NCI-H748 (cell line): Measurements from ENCODE around the gene MNT.

Experiments used
- DNase-seq: peaks from one replicate; lab custom pipeline; 2025; ENCODE audit not compliant: unreplicated experiment; lab: John Stamatoyannopoulos, UW

Gene MNT

GRCh38 chr17:2383628-2384167, 17.2 kb downstream of the MNT start:
- no peak for DNase-seq

DNA sequence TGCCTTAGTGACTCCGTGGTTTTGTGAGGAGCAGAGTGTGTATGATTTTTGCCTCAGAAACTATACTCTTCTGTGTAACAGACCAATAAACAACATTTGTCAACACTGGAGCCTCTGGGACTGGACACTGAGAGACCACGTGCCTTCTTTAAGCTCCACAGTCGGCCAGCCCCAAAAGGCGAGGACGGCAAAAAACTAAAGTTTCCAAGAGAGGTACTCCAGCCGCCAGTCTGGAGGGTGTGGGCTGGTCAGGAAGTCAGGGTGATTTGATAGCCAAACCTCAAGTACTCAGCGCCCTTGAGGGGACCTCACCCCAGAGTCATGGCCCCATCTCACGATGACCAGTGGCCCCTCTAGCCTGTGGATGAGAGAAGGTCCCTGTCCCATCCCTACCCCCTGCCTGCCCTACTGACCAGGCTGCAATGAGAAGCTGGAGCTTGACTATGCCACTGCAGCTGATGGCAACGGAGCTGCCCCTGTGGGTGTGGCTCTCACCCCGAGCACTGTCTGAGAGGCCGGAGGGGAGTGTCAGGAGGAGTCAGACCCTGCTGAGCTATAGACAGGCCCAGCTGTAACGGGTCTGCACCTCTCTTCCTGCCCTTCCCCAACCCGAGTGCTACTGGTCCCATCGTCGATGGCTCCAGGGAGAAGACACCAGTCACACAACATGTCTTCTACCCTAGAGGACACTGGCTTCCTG, 19.8 kb downstream of the MNT start:
- DNase-seq, result no peak

DNA sequence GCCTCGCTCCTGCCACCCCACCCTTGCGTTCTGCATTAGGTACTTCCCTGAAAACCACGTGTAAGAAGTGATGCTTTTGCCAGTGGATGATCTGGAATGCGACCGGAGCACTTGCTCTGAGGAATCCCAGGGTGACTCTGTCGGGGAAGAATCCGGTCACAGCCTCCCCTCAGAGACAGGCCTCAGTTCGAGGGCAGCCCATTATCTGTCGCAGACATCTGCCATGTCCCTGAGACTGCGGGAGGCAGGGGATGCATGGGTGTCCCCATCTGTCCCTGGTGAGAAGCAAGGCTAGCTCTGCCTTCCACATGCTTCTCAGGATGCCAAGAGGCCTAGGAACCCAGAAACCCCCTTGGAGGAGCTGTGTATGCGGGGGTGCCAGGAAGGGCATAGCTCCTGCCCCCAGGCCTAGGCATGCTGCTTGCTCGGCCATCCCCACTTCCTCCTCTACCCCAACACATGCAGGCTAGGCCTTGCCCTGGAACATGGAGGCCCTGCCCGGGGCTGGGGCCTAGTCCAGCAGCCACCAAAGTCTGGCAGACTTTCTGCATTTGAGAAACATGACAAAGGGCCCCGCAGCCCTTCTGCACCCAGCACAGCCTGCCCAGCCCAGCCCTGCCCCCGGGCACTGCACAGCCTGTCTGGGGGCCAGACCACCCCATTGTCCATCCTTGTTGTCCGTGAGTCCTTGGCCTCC, 20.5 kb downstream of the MNT start:
- no peak for DNase-seq

- DNase-seq, result no peak
Measured at GRCh38 chr17:2379489-2380225, 21.2 kb downstream of the MNT start.

DNA sequence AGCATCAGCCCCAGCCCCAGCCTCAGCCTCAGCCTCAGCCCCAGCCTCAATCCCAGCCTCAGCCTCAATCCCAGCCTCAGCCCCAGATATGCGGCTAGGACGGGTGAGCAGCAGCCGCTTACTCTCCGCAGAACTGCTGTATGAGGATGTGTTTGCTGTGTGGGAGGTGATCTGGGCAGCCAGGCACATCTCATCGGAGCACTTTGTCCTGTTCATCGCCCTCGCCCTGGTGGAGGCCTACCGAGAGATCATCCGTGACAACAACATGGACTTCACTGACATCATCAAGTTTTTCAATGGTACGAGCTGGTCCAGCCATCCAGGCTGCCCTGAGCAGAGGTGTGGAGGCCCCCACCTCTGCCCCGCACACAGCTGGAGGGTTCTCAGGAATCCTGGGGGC, 22.0 kb downstream of the MNT start:
- DNase-seq, result no peak

GRCh38 chr17:2377659-2378058, 23.2 kb downstream of the MNT start:
- DNase-seq, result no peak

DNA sequence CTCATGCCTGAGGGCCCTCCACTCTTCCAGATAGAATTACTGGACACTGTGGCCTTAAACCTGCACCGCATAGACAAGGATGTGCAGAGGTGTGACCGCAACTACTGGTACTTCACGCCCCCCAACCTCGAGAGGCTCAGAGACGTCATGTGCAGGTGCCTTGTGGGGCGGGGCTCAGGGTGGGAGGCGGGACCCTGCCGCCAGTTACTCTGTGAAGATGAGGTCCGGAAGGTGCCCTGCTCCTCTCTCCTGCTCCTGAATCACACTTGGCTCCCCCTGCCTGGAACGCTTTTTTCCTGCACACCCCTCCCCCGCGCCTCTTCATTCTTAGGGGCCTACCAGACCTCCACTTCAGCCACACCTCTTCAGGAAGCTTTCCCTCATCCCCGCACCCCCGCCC, 24.8 kb downstream of the MNT start:
- no peak for DNase-seq

DNA sequence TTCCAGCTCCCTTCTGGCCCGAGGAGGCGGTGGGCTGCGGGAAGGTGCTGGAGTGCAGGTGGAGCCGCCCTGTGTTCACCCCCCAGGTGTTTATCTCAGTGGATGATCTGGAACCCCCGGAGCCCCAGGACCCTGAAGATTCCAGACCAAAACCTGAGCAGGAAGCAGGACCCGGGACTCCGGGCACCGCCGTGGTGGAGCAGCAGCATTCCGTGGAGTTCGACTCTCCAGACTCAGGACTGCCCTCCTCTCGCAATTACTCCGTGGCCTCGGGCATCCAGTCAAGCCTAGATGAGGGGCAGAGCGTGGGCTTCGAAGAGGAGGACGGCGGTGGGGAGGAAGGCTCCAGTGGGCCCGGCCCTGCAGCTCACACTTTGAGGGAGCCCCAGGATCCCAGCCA, 25.5 kb downstream of the MNT start:
- DNase-seq, result no peak

DNA sequence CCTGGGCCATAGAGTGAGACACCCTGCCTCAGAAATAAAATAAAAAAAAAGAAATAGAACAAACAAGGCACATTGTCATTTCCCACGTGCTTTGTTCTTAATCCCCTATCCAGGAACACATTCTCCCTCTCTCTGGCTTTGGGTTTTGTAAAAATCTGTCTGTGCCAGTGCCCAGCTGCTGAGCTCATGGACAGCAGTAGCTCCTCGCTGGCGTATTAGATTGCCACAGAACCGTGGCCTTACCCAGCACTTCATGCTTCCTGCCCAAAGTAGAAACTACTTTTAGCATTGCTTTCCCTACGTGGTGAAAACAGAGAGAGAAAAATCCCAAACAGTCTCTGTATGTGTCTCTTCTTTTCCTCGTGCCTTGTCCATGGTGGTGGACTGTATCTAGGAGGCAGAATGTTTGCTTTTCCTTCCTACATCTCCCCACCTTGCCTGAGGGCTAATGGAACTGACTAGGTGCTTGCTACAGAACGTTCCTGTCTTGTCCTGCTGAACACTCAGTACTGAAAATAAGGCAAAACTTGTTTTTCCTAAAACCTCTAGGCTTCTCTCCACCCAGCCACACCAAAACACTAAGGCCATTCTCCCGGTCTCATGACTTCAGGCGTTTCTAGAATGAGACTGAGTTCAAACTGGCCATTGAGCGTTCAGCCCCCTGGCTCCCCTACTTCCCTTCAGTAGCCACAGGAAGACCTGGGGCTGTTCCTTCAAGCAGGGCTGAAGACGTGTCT, 26.1 kb downstream of the MNT start:
- DNase-seq, result no peak

DNA sequence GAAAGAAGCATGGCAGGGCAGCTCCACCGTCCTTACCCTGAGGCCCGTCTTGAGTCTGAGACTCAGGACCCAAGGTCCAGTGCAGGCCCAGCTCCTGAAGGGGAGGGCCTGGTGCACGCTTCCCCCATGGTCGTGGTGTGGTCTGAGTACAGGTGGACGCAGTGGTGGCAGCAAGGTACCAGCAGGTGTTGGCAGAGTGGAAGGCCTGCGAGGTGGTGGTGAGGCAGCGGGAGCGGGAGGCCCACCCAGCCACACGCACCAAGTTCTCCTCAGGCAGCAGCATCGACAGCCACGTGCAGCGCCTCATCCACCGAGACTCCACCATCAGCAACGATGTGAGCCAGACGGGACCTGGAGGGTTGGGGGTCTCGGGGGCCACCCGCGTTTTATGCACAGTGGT, 27.7 kb downstream of the MNT start:
- no peak for DNase-seq

GRCh38 chr17:2372681-2373080, 28.2 kb downstream of the MNT start:
- no peak for DNase-seq

GRCh38 chr17:2372180-2372579, 28.7 kb downstream of the MNT start:
- no peak for DNase-seq

DNA sequence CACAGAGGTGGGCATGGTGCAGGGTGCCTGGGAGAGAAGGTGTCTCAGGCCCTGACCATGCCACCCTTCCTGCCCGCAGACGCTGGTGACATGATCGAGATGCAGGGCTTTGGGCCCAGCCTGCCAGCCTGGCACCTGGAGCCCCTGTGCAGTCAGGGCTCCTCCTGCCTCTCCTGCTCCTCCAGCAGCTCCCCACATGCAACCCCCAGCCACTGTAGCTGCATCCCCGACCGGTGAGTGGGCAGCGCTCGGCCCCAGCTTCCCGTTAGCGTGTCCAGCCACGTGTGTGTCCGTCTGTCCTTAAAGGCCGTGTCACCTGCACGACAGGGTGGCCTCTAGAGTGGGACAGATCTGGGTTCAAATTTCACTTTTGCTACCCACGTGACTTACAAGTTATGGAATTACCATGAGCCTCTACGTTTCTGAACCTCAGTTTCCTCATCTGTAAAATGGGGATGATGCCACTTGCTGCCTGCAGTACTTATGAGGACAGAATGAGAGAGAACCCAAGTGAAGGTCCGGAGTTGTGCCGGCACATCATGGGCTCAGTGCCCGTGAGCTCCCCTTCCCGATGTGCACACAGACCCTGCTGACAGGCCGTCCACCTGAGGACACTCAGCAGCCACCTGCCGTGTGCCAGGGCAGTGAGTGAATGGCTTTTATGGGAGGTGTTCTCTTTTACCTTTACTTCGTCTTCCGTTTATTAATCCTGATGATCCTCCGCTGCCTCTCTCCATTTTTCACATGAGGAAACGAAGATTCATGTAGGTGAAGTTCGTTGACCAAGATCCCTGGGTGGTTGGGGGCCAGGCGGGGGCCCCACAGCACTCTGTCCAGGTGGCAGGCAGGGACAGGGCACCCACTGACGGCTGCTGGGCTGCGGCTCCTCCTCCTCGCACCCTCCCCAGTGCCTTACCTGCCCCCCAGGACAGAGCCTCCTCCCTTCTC, 29.4 kb downstream of the MNT start:
- no peak for DNase-seq

- no peak for DNase-seq
Measured at GRCh38 chr17:2370211-2370589, 30.7 kb downstream of the MNT start.

GRCh38 chr17:2369551-2370210, 31.2 kb downstream of the MNT start:
- no peak for DNase-seq

DNA sequence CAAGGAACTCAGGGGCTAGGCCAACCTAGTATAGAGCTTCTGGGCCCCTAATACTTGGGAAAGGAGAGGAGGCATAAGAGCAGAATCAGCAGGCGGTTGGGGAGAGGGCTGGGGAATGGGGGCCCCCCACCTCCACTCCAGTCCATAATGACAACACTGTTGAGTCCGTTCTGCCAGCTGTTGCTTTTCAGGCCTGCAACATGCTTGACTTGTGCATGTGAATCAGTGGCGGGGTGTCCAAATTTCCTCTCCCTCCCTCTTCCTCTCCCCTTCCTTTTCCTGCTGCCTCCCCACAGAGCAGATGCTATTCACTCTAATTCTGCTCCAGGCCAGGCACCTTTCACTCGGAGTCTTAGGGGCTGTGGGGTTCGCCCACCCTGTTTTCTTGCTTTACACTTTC, 31.8 kb downstream of the MNT start:
- no peak for DNase-seq

DNA sequence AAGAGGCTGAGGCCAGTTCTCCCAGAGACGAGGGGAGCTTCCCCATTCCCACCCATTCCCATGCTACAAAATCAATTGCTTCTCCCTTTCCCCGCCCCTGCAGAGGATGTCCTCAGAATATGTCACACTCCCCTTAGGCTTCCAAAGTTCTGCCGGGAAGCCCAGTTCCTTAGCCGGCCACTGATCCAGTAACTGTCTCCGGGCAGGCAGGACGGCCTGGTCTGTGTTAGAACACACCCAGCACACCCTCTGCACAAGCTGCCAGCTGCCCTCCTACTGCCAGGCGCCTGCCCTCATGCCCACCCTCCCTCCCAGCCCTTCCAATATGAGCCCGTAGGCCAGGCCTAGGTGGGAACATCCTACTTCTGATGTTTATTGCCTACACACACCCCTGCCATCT, 32.5 kb downstream of the MNT start:
- no peak for DNase-seq

DNA sequence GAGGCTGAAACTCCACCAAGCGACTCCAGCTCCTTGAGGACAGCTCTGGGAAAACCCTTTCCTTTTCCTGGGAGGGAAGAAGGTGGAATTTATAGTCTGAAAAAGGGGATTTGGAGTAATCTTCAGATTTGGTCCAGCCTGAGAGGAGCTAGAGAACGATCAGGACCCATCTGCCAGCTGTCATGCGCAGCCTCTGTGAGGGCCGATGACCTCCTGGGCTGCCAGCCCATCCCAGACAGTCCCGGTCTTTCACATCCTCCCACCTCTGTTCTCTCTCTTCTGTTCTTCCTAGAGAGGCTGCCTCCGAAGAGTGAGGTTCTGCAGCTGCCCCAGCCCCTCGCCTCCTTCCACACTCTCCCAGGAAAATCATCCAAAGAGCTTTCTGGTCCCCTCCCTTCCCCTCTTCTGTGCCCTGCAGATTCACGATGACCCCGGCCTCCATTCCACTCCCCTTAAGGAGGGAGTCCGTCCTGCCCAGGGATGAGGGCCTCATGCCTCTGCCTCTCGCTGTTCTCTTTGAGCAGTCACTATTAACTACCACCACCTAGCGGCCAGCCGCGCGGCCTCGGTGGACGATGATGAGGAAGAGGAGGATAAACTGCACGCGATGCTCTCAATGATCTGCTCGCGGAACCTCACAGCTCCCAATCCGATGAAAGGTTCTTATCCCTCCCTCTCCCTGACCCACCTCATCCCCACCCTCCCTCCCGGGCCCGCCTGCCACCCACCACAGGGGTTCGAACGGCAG, 33.9 kb downstream of the MNT start:
- no peak for DNase-seq

GRCh38 chr17:2365132-2365531, 35.7 kb downstream of the MNT start:
- no peak for DNase-seq
